WTC11 (cell line): ENCODE data around the gene MBD2.

Experiments used
- ESRRA ChIP-seq: sonication (generic); formaldehyde crosslinking; IDR thresholded peaks from 2 replicates; pipeline ENCODE4 v1.8.1; 2022; ENCODE audit warnings: mild to moderate bottlenecking, missing genetic modification reagents, borderline replicate concordance
- FOXP1 ChIP-seq: sonication (generic); formaldehyde crosslinking; IDR thresholded peaks from 2 replicates; pipeline ENCODE4 v1.8.0; 2022; ENCODE audit warnings: missing genetic modification reagents, mild to moderate bottlenecking, moderate library complexity, borderline replicate concordance
- TEAD1 ChIP-seq: sonication (generic); formaldehyde crosslinking; IDR thresholded peaks from 2 replicates; pipeline ENCODE4 v1.8.0; 2022; ENCODE audit warnings: mild to moderate bottlenecking, missing genetic modification reagents
- TP53 ChIP-seq: sonication (generic); formaldehyde crosslinking; IDR thresholded peaks from 2 replicates; pipeline ENCODE4 v1.8.1; 2023; ENCODE audit warnings: mild to moderate bottlenecking, missing genetic modification reagents
- ZNF671 ChIP-seq: fragments of 250-450 bp; sonication (Bioruptor Pico); IDR thresholded peaks from 2 replicates; pipeline ENCODE4 v1.8.0; 2021; ENCODE audit warnings: mild to moderate bottlenecking
- TF ChIP-seq, protein P1 (sequence below): fragments of 200-600 bp; IDR thresholded peaks from 2 replicates; pipeline ENCODE4 v1.8.0; 2022; ENCODE audit warnings: antibody characterized with exemption
- TF ChIP-seq, protein P2 (sequence below): sonication (generic); formaldehyde crosslinking; IDR thresholded peaks from 2 replicates; pipeline ENCODE4 v1.8.0; 2022; ENCODE audit warnings: mild to moderate bottlenecking, missing genetic modification reagents
- TF ChIP-seq, protein P3 (sequence below): sonication (generic); formaldehyde crosslinking; IDR thresholded peaks from 2 replicates; pipeline ENCODE4 v1.8.1; 2023; ENCODE audit warnings: mild to moderate bottlenecking, missing genetic modification reagents, borderline replicate concordance
- TF ChIP-seq, protein P4 (sequence below): sonication (generic); formaldehyde crosslinking; IDR thresholded peaks from 2 replicates; pipeline ENCODE4 v1.8.1; 2022; ENCODE audit warnings: low read depth, missing genetic modification reagents, borderline replicate concordance
- TF ChIP-seq, protein P5 (sequence below): sonication (generic); formaldehyde crosslinking; conservative IDR thresholded peaks from 2 replicates; pipeline ENCODE4 v1.8.1; 2022; ENCODE audit warnings: mild to moderate bottlenecking, missing genetic modification reagents
- TF ChIP-seq, protein P6 (sequence below): sonication (generic); formaldehyde crosslinking; IDR thresholded peaks from 2 replicates; pipeline ENCODE4 v1.8.1; 2023; ENCODE audit warnings: mild to moderate bottlenecking, moderate library complexity, missing genetic modification reagents

DNA sequence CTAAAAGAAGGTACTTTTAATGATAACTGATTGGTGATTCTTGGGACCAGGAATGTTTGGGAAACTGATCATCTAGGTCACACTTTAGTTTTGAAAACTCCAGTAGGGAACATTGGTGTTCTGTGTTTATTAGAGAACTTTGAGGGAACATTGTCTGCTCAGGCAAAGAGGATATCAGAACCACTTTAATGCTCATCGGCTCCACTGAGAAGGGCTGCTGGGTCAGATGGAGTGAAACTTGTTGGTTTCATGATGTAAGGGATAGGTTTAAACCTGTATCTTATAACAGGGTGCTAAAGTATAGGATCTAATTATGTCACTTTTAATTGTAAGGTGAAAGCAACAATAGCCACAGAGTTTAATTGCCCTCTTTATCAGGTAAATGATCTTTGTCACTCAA is 30.7 kb upstream of the MBD2 start:
- TF ChIP-seq, protein P1, sequence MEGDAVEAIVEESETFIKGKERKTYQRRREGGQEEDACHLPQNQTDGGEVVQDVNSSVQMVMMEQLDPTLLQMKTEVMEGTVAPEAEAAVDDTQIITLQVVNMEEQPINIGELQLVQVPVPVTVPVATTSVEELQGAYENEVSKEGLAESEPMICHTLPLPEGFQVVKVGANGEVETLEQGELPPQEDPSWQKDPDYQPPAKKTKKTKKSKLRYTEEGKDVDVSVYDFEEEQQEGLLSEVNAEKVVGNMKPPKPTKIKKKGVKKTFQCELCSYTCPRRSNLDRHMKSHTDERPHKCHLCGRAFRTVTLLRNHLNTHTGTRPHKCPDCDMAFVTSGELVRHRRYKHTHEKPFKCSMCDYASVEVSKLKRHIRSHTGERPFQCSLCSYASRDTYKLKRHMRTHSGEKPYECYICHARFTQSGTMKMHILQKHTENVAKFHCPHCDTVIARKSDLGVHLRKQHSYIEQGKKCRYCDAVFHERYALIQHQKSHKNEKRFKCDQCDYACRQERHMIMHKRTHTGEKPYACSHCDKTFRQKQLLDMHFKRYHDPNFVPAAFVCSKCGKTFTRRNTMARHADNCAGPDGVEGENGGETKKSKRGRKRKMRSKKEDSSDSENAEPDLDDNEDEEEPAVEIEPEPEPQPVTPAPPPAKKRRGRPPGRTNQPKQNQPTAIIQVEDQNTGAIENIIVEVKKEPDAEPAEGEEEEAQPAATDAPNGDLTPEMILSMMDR, result no peak
- TF ChIP-seq ESRRA (CRISPR knock-in tag), result no peak
- TF ChIP-seq, protein P2, sequence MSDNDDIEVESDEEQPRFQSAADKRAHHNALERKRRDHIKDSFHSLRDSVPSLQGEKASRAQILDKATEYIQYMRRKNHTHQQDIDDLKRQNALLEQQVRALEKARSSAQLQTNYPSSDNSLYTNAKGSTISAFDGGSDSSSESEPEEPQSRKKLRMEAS (CRISPR knock-in tag), result no peak
- TF ChIP-seq, protein P3, sequence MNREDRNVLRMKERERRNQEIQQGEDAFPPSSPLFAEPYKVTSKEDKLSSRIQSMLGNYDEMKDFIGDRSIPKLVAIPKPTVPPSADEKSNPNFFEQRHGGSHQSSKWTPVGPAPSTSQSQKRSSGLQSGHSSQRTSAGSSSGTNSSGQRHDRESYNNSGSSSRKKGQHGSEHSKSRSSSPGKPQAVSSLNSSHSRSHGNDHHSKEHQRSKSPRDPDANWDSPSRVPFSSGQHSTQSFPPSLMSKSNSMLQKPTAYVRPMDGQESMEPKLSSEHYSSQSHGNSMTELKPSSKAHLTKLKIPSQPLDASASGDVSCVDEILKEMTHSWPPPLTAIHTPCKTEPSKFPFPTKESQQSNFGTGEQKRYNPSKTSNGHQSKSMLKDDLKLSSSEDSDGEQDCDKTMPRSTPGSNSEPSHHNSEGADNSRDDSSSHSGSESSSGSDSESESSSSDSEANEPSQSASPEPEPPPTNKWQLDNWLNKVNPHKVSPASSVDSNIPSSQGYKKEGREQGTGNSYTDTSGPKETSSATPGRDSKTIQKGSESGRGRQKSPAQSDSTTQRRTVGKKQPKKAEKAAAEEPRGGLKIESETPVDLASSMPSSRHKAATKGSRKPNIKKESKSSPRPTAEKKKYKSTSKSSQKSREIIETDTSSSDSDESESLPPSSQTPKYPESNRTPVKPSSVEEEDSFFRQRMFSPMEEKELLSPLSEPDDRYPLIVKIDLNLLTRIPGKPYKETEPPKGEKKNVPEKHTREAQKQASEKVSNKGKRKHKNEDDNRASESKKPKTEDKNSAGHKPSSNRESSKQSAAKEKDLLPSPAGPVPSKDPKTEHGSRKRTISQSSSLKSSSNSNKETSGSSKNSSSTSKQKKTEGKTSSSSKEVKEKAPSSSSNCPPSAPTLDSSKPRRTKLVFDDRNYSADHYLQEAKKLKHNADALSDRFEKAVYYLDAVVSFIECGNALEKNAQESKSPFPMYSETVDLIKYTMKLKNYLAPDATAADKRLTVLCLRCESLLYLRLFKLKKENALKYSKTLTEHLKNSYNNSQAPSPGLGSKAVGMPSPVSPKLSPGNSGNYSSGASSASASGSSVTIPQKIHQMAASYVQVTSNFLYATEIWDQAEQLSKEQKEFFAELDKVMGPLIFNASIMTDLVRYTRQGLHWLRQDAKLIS (CRISPR knock-in tag), result no peak
- no peak for TF ChIP-seq TP53 (CRISPR knock-in tag)
- TF ChIP-seq TEAD1 (CRISPR knock-in tag), result no peak
- no peak for TF ChIP-seq FOXP1 (CRISPR knock-in tag)
- TF ChIP-seq, protein P4, sequence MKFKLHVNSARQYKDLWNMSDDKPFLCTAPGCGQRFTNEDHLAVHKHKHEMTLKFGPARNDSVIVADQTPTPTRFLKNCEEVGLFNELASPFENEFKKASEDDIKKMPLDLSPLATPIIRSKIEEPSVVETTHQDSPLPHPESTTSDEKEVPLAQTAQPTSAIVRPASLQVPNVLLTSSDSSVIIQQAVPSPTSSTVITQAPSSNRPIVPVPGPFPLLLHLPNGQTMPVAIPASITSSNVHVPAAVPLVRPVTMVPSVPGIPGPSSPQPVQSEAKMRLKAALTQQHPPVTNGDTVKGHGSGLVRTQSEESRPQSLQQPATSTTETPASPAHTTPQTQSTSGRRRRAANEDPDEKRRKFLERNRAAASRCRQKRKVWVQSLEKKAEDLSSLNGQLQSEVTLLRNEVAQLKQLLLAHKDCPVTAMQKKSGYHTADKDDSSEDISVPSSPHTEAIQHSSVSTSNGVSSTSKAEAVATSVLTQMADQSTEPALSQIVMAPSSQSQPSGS, result no peak
- TF ChIP-seq, protein P5, sequence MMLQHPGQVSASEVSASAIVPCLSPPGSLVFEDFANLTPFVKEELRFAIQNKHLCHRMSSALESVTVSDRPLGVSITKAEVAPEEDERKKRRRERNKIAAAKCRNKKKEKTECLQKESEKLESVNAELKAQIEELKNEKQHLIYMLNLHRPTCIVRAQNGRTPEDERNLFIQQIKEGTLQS (CRISPR knock-in tag), result no peak
- TF ChIP-seq, protein P6, sequence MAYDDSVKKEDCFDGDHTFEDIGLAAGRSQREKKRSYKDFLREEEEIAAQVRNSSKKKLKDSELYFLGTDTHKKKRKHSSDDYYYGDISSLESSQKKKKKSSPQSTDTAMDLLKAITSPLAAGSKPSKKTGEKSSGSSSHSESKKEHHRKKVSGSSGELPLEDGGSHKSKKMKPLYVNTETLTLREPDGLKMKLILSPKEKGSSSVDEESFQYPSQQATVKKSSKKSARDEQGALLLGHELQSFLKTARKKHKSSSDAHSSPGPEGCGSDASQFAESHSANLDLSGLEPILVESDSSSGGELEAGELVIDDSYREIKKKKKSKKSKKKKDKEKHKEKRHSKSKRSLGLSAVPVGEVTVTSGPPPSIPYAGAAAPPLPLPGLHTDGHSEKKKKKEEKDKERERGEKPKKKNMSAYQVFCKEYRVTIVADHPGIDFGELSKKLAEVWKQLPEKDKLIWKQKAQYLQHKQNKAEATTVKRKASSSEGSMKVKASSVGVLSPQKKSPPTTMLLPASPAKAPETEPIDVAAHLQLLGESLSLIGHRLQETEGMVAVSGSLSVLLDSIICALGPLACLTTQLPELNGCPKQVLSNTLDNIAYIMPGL (CRISPR knock-in tag), result no peak
- no peak for TF ChIP-seq ZNF671
